OCI-LY7 (cell line): ENCODE results near the gene SLC25A38. TPM values are rescaled to one million over a fixed set of nuclear protein-coding genes. Genes with fewer than 3 reads are reported as not detected.

Experiments used
- BruUV-seq: library from RNA; stranded (reverse); fragments of 400-500 nt; replicated peaks from 2 replicates; lab custom pipeline; 2021; lab: Mats Ljungman, UMichigan
- CTCF ChIA-PET: fragments of 300-600 bp; sonication (Branson Sonifier 250); formaldehyde crosslinking; loops from one replicate; lab custom pipeline; 2022; ENCODE audit warnings: antibody characterized with exemption; ENCODE audit not compliant: unreplicated experiment; lab: Charles Lee
- POLR2A ChIA-PET: fragments of 300-600 bp; sonication (Branson Sonifier 250); formaldehyde crosslinking; loops from one replicate; lab custom pipeline; 2022; ENCODE audit warnings: antibody characterized with exemption; lab: Charles Lee
- DNase-seq: peaks from one replicate; pipeline ENCODE4 v3.0.0-alpha.2; 2015; ENCODE audit warnings: low spot score
- H2AFZ ChIP-seq: fragments of 200-600 bp; sonication (generic), shearing (Covaris generic); 2 replicates; pipeline ENCODE4 v1.6.1; 2014; ENCODE audit warnings: mild to moderate bottlenecking, antibody characterized with exemption, low read length, moderate library complexity
- H3K27ac ChIP-seq: fragments of 200-600 bp; sonication (generic); 2 replicates; pipeline ENCODE4 v1.5.1; 2014; ENCODE audit warnings: mixed run types, low read depth, mild to moderate bottlenecking, moderate library complexity, low read length, inconsistent platforms; ENCODE audit not compliant: poor library complexity, severe bottlenecking
- H3K36me3 ChIP-seq: fragments of 200-600 bp; sonication (generic); 2 replicates; pipeline ENCODE4 v1.6.1; 2014; ENCODE audit warnings: mild to moderate bottlenecking, antibody characterized with exemption, low read length, moderate library complexity, mixed read lengths; ENCODE audit not compliant: insufficient read depth
- H3K4me1 ChIP-seq: fragments of 200-600 bp; sonication (generic); 2 replicates; pipeline ENCODE4 v1.5.1; 2014; ENCODE audit warnings: mild to moderate bottlenecking, low read length; ENCODE audit not compliant: insufficient read depth, poor library complexity, severe bottlenecking
- H3K4me2 ChIP-seq: fragments of 200-600 bp; sonication (generic); 2 replicates; pipeline ENCODE4 v1.6.1; 2014; ENCODE audit warnings: mild to moderate bottlenecking, low read length
- H3K4me3 ChIP-seq: fragments of 200-600 bp; sonication (generic); 2 replicates; pipeline ENCODE4 v1.5.1; 2014; ENCODE audit warnings: mild to moderate bottlenecking, low read depth, low read length; ENCODE audit not compliant: poor library complexity, severe bottlenecking
- H3K79me2 ChIP-seq: fragments of 200-600 bp; sonication (generic); 2 replicates; pipeline ENCODE4 v1.6.1; 2016; ENCODE audit warnings: low read depth, mild to moderate bottlenecking, low read length, moderate library complexity, mixed read lengths; ENCODE audit not compliant: insufficient read depth
- H3K9me2 ChIP-seq: fragments of 200-600 bp; sonication (generic); 2 replicates; pipeline ENCODE4 v1.6.1; 2016; ENCODE audit warnings: mild to moderate bottlenecking, low read length, mixed read lengths; ENCODE audit not compliant: insufficient read depth
- H3K9me3 ChIP-seq: fragments of 200-600 bp; sonication (generic); 2 replicates; pipeline ENCODE4 v1.6.1; 2014; ENCODE audit warnings: mild to moderate bottlenecking, mixed run types, low read length, mixed read lengths
- H4K20me1 ChIP-seq: fragments of 200-600 bp; sonication (generic); 2 replicates; pipeline ENCODE4 v1.6.1; 2014; ENCODE audit warnings: mild to moderate bottlenecking, antibody characterized with exemption, low read length, moderate library complexity, mixed read lengths; ENCODE audit not compliant: insufficient read depth
- CTCF ChIP-seq: fragments of 200-600 bp; sonication (generic); conservative IDR thresholded peaks from 2 replicates; pipeline ENCODE4 v1.5.1; 2014; ENCODE audit warnings: mild to moderate bottlenecking, antibody characterized with exemption, low read length, moderate library complexity, mixed read lengths
- EZH2phosphoT487 ChIP-seq: fragments of 200-600 bp; sonication (generic); IDR thresholded peaks from 2 replicates; pipeline ENCODE4 v1.6.1; 2018; ENCODE audit warnings: low read depth, borderline replicate concordance, mild to moderate bottlenecking, mixed run types, antibody characterized with exemption, low read length, moderate library complexity, mixed read lengths
- intact Hi-C: fragments of 100-400 bp; cut with micrococcal nuclease; formaldehyde crosslinking; loops from one replicate; pipeline ENCODE4 v1.10.0; 2022; ENCODE audit not compliant: unreplicated experiment
- total RNA-seq, 2 experiments: library from RNA; depleted of rRNA in 1 of 2; stranded (reverse); fragments of >200 nt in 1 of 2; shearing (Covaris generic) in 1 of 2; gene quantifications; 2 replicates each; pipeline ENCODE4 v1.2.3, GENCODE V29; 2014 to 2022

SLC25A38 gene
- total RNA-seq, 2 experiments from 2014 or later: 32.6 to 35.4 TPM

GRCh38 chr3:39426312-39426711 is 43.1 kb downstream of the SLC25A38 start:
- Histone ChIP-seq H3K4me1 (no peaks in the 10 kb centered on the region), H3K79me2 (no peaks in the 10 kb centered on the region), H3K27ac (no peak overlapping the region), H3K9me2 (no peaks in the 10 kb centered on the region), H3K4me3 (no peak overlapping the region), H3K36me3 (no peaks in the 10 kb centered on the region), H3K4me2 (no peak overlapping the region), H4K20me1 (no peaks in the 10 kb centered on the region), H3K9me3 (no peaks in the 10 kb centered on the region), H2AFZ (no peak overlapping the region)
- no TSS peak for BruUV-seq
- intact Hi-C loops: no loop called here
- ChIA-PET CTCF (no interaction called here), POLR2A (interaction anchor here (0.6 to 1.2 kb wide), 2 partner anchors 13 to 18 kb away, joined by 3 read pairs; no protein-coding TSS in a partner anchor)
- DNase-seq: no peak
- TF ChIP-seq EZH2phosphoT487 (no peak), CTCF (no peak)

DNA sequence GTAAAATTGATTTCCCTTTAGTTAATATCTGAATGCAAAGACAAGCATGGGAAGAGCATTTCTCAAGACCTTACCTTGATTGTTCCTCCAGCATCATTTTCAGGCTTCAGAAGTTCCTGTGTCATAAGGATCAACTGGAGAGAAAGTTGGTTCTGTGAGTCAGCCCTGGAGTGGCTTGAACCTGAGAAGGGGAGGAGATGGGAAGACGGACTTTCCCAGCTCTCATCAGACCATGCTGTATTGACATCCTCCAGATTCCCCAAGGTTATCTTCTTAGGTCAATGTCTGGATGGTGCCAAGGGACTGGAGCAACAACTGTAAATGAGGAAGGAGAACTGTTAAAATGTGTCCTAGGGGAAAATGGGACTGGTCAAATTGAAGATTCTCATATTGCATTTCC is 44.3 kb downstream of the SLC25A38 start:
- Histone ChIP-seq H3K27ac (no peak overlapping the region), H3K4me1 (no peaks in the 10 kb centered on the region), H3K36me3 (no peaks in the 10 kb centered on the region), H3K9me2 (no peaks in the 10 kb centered on the region), H3K4me2 (no peak overlapping the region), H4K20me1 (no peaks in the 10 kb centered on the region), H2AFZ (no peak overlapping the region), H3K79me2 (no peaks in the 10 kb centered on the region), H3K4me3 (no peak overlapping the region), H3K9me3 (no peaks in the 10 kb centered on the region)
- intact Hi-C loops: no loop called here
- no peak for DNase-seq
- BruUV-seq: no TSS peak
- POLR2A ChIA-PET: interaction anchor here (0.6 kb wide), 1 partner anchor 602 kb away, joined by 3 read pairs; no protein-coding TSS in a partner anchor
- TF ChIP-seq EZH2phosphoT487 (no peak), CTCF (no peak)
- CTCF ChIA-PET: no interaction called here

- TF ChIP-seq EZH2phosphoT487 (no peak), CTCF (no peak)
- no peaks in the 10 kb centered on the region for H3K9me3 ChIP-seq
- H4K20me1 ChIP-seq: no peaks in the 10 kb centered on the region
- H3K27ac ChIP-seq: no peak overlapping the region
- H2AFZ ChIP-seq: no peak overlapping the region
- H3K4me2 ChIP-seq: no peak overlapping the region
- ChIA-PET CTCF (no interaction called here), POLR2A (no interaction called here)
- no peaks in the 10 kb centered on the region for H3K79me2 ChIP-seq
- intact Hi-C loops: no loop called here
- H3K36me3 ChIP-seq: no peaks in the 10 kb centered on the region
- H3K4me3 ChIP-seq: no peak overlapping the region
- BruUV-seq: no TSS peak
- no peaks in the 10 kb centered on the region for H3K9me2 ChIP-seq
- no peaks in the 10 kb centered on the region for H3K4me1 ChIP-seq
- no peak for DNase-seq
Measured at GRCh38 chr3:39428745-39429201, 45.6 kb downstream of the SLC25A38 start.
